ENCODE data around the gene MYO7A. TPM values are rescaled to one million over a fixed set of nuclear protein-coding genes. Genes with fewer than 3 reads are reported as not detected.

Gene MYO7A
- total RNA-seq, 3 donors from 2014 or later = 4.3 to 23.5 (median 4.5) TPM

- Histone ChIP-seq H3K4me1 (no peaks in the 10 kb centered on the region), H3K36me3 (no peaks in the 10 kb centered on the region), H3K27ac (no peak overlapping the region), H3K4me3 (no peak overlapping the region), H3K9me3 (no peaks in the 10 kb centered on the region), H3K27me3 (no peaks in the 10 kb centered on the region)
- no peak for DNase-seq (ENCODE audit: low spot score in 2 of 2)
- TF ChIP-seq, protein P1, sequence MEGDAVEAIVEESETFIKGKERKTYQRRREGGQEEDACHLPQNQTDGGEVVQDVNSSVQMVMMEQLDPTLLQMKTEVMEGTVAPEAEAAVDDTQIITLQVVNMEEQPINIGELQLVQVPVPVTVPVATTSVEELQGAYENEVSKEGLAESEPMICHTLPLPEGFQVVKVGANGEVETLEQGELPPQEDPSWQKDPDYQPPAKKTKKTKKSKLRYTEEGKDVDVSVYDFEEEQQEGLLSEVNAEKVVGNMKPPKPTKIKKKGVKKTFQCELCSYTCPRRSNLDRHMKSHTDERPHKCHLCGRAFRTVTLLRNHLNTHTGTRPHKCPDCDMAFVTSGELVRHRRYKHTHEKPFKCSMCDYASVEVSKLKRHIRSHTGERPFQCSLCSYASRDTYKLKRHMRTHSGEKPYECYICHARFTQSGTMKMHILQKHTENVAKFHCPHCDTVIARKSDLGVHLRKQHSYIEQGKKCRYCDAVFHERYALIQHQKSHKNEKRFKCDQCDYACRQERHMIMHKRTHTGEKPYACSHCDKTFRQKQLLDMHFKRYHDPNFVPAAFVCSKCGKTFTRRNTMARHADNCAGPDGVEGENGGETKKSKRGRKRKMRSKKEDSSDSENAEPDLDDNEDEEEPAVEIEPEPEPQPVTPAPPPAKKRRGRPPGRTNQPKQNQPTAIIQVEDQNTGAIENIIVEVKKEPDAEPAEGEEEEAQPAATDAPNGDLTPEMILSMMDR (IDR thresholded peaks at IDR 0.05) = no peak
- TF ChIP-seq POLR2AphosphoS5 (IDR thresholded peaks at IDR 0.05) (no peak), POLR2A (IDR thresholded peaks at IDR 0.05) (no peak)
- intact Hi-C loops (cut with DNase I; ENCODE audit: low total_unique reads) = no loop called here
Measured at GRCh38 chr11:77230878-77231605, 103.0 kb downstream of the MYO7A start.

DNA sequence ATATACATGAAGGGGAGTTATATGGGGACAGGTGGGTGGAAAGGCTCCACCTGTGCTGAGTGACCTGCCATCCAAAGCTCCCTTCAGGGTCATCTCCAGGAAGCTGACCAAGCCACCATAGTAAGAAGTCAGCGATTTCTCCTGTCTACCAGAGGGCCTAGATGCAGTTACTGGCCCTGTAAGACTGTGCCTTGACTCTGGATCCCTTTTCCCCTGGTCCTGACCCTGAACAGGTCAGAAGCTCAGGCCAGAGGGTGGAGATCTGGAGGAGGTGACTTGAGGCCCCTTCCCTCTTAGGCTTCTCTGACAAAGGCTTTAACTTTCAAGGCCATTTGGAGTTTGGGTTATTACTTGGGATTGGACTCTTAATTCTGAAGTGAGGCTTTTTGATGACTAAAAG is 103.8 kb downstream of the MYO7A start:
- Histone ChIP-seq H3K4me1 (no peaks in the 10 kb centered on the region), H3K27me3 (no peaks in the 10 kb centered on the region), H3K4me3 (no peak overlapping the region), H3K36me3 (no peaks in the 10 kb centered on the region), H3K27ac (no peak overlapping the region), H3K9me3 (no peaks in the 10 kb centered on the region)
- DNase-seq (ENCODE audit: low spot score in 2 of 2) = no peak
- intact Hi-C loops (cut with DNase I; ENCODE audit: low total_unique reads) = no loop called here
- TF ChIP-seq POLR2AphosphoS5 (IDR thresholded peaks at IDR 0.05) = no peak
- no peak for TF ChIP-seq POLR2A (IDR thresholded peaks at IDR 0.05)
- TF ChIP-seq, protein P1 (IDR thresholded peaks at IDR 0.05) = no peak

GRCh38 chr11:77232242-77232641 is 104.2 kb downstream of the MYO7A start:
- DNase-seq (ENCODE audit: low spot score in 2 of 2) = no peak
- Histone ChIP-seq H3K4me3 (no peak overlapping the region), H3K36me3 (no peaks in the 10 kb centered on the region), H3K4me1 (no peaks in the 10 kb centered on the region), H3K27ac (no peak overlapping the region), H3K27me3 (no peaks in the 10 kb centered on the region), H3K9me3 (no peaks in the 10 kb centered on the region)
- TF ChIP-seq, protein P1 (IDR thresholded peaks at IDR 0.05) = no peak
- TF ChIP-seq POLR2AphosphoS5 (IDR thresholded peaks at IDR 0.05) = no peak
- no peak for TF ChIP-seq POLR2A (IDR thresholded peaks at IDR 0.05)
- intact Hi-C loops (cut with DNase I; ENCODE audit: low total_unique reads) = no loop called here

GRCh38 chr11:77233011-77233410 is 105.0 kb downstream of the MYO7A start:
- DNase-seq (ENCODE audit: low spot score in 2 of 2) = no peak
- no peaks in the 10 kb centered on the region for H3K27me3 ChIP-seq
- H3K4me1 ChIP-seq = no peaks in the 10 kb centered on the region
- H3K9me3 ChIP-seq = no peaks in the 10 kb centered on the region
- H3K27ac ChIP-seq = no peak overlapping the region
- TF ChIP-seq, protein P1 (IDR thresholded peaks at IDR 0.05) = no peak
- TF ChIP-seq POLR2A (IDR thresholded peaks at IDR 0.05) (no peak), POLR2AphosphoS5 (IDR thresholded peaks at IDR 0.05) (no peak)
- H3K4me3 ChIP-seq = no peak overlapping the region
- intact Hi-C loops (cut with DNase I; ENCODE audit: low total_unique reads) = no loop called here
- no peaks in the 10 kb centered on the region for H3K36me3 ChIP-seq

DNA sequence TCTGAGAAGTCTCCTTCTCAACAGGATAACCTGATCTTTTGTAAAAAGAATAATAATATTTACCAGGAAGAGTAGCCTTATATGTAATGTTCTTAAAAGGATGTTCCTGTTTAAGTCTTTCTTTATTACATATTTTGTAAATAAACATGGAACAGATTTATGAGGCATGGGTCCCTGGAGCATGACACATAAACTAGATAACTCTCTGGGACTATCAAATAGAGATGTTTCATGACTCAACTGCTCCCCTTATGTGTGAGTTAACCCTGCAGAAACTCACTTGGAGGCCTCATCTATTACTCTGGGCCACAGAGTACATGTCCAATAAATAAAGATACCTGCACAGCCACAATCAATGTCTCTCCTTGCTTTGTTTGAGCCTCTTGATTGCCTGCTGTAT is 108.9 kb downstream of the MYO7A start:
- no peak for DNase-seq (ENCODE audit: low spot score in 2 of 2)
- H3K36me3 ChIP-seq = no peaks in the 10 kb centered on the region
- no peak overlapping the region for H3K4me3 ChIP-seq
- TF ChIP-seq POLR2A (IDR thresholded peaks at IDR 0.05) = no peak
- TF ChIP-seq POLR2AphosphoS5 (IDR thresholded peaks at IDR 0.05) = no peak
- TF ChIP-seq, protein P1 (IDR thresholded peaks at IDR 0.05) = no peak
- H3K9me3 ChIP-seq = no peaks in the 10 kb centered on the region
- no peaks in the 10 kb centered on the region for H3K4me1 ChIP-seq
- intact Hi-C loops (cut with DNase I; ENCODE audit: low total_unique reads) = loop anchor here (5.0 kb wide), 1 partner anchor 430 kb away; no protein-coding TSS in a partner anchor
- H3K27me3 ChIP-seq = no peaks in the 10 kb centered on the region
- H3K27ac ChIP-seq = no peak overlapping the region
